Measurements from ENCODE around the gene SCN3A. TPM values are rescaled to one million over a fixed set of nuclear protein-coding genes. Genes with fewer than 3 reads are reported as not detected.

Gene SCN3A
- total and polyA plus RNA-seq, 9 of the 15 experiments (the other 6 are each of a cell fraction or from before 2014, with no cell fraction given) = not detected

DNA sequence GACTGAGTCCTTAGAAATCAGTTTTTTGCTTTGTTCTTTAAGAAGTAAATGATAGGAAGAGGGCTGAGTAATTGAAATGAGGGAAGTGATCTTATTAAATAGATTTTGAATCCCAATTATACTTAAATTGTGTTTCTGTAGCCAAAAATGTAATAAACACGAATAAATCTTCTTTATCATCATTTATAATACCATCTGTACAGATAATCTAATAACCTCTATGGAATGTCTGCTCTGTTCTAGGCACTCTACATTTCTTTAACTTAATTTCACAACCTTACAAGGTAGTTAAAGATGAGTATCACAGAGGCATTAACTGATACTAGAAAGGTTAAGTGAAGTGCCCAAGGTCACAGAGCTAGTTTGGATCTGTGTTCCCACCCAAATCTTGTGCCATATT, 21.1 kb upstream of the SCN3A start:
- WGBS (ENCODE audit: insufficient coverage, low coverage, missing lambda C conversion rate) = 0% methylated on average over 1 of the region's 1 CpG
- H3K4me1 ChIP-seq (replicated peaks in 1 of 2; ENCODE audit: control insufficient read depth in 2 of 2, insufficient read depth in 2 of 2, low read length in 2 of 2) = no peaks in the 10 kb centered on the region
- no peaks in the 10 kb centered on the region for H3K27me3 ChIP-seq (ENCODE audit: control insufficient read depth in 2 of 2, insufficient read depth in 2 of 2, low read length in 2 of 2)
- ChIA-PET CTCF (ENCODE audit: low intra/inter-chr PET ratio) (no interaction called here), POLR2A (no interaction called here)
- ATAC-seq (no peak), FAIRE-seq (no peak), DNase-seq (ENCODE audit: extremely low read depth in 1 of 4, low spot score in 3 of 4) (no peak)
- intact Hi-C loops (cut with micrococcal nuclease) (no loop called here), in situ Hi-C loops (cut with MboI) (no loop called here)
- TF ChIP-seq MBD2 (IDR thresholded peaks at IDR 0.05; ENCODE audit: borderline replicate concordance, low read depth) = no peak
- TF ChIP-seq MXI1 (IDR thresholded peaks at IDR 0.05; ENCODE audit: low read depth, low read length) = no peak
- no peak for TF ChIP-seq JUNB (CRISPR knock-in tag; conservative IDR thresholded peaks at IDR 0.05)
- no peak for TF ChIP-seq PPARD (CRISPR knock-in tag; IDR thresholded peaks at IDR 0.05)
- no peak for TF ChIP-seq ZNF143 (CRISPR knock-in tag; IDR thresholded peaks at IDR 0.05)
- TF ChIP-seq MTA2 (IDR thresholded peaks at IDR 0.05; ENCODE audit: low read depth) = no peak
- TF ChIP-seq, protein P1, sequence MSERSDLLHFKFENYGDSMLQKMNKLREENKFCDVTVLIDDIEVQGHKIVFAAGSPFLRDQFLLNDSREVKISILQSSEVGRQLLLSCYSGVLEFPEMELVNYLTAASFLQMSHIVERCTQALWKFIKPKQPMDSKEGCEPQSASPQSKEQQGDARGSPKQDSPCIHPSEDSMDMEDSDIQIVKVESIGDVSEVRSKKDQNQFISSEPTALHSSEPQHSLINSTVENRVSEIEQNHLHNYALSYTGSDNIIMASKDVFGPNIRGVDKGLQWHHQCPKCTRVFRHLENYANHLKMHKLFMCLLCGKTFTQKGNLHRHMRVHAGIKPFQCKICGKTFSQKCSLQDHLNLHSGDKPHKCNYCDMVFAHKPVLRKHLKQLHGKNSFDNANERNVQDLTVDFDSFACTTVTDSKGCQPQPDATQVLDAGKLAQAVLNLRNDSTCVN (CRISPR knock-in tag; IDR thresholded peaks at IDR 0.05) = no peak
- no peak for TF ChIP-seq ZSCAN29 (IDR thresholded peaks at IDR 0.05)
- TF ChIP-seq SIN3B (IDR thresholded peaks at IDR 0.05; ENCODE audit: low read depth) = no peak
- no peak for TF ChIP-seq ZNF263 (CRISPR knock-in tag; IDR thresholded peaks at IDR 0.05; ENCODE audit: borderline replicate concordance)
- no peak for TF ChIP-seq HNRNPL (IDR thresholded peaks at IDR 0.05; ENCODE audit: low read depth, low read length)
- no peak for TF ChIP-seq ZNF644 (tag; IDR thresholded peaks at IDR 0.05; ENCODE audit: low read depth)
- TF ChIP-seq, protein P2, sequence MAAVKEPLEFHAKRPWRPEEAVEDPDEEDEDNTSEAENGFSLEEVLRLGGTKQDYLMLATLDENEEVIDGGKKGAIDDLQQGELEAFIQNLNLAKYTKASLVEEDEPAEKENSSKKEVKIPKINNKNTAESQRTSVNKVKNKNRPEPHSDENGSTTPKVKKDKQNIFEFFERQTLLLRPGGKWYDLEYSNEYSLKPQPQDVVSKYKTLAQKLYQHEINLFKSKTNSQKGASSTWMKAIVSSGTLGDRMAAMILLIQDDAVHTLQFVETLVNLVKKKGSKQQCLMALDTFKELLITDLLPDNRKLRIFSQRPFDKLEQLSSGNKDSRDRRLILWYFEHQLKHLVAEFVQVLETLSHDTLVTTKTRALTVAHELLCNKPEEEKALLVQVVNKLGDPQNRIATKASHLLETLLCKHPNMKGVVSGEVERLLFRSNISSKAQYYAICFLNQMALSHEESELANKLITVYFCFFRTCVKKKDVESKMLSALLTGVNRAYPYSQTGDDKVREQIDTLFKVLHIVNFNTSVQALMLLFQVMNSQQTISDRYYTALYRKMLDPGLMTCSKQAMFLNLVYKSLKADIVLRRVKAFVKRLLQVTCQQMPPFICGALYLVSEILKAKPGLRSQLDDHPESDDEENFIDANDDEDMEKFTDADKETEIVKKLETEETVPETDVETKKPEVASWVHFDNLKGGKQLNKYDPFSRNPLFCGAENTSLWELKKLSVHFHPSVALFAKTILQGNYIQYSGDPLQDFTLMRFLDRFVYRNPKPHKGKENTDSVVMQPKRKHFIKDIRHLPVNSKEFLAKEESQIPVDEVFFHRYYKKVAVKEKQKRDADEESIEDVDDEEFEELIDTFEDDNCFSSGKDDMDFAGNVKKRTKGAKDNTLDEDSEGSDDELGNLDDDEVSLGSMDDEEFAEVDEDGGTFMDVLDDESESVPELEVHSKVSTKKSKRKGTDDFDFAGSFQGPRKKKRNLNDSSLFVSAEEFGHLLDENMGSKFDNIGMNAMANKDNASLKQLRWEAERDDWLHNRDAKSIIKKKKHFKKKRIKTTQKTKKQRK (IDR thresholded peaks at IDR 0.05; ENCODE audit: borderline replicate concordance, low read depth, low read length) = no peak
- TF ChIP-seq, protein P3, sequence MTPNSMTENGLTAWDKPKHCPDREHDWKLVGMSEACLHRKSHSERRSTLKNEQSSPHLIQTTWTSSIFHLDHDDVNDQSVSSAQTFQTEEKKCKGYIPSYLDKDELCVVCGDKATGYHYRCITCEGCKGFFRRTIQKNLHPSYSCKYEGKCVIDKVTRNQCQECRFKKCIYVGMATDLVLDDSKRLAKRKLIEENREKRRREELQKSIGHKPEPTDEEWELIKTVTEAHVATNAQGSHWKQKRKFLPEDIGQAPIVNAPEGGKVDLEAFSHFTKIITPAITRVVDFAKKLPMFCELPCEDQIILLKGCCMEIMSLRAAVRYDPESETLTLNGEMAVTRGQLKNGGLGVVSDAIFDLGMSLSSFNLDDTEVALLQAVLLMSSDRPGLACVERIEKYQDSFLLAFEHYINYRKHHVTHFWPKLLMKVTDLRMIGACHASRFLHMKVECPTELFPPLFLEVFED (CRISPR knock-in tag; conservative IDR thresholded peaks at IDR 0.05) = no peak
- no peaks in the 10 kb centered on the region for H3K36me3 ChIP-seq (ENCODE audit: control insufficient read depth, insufficient read depth, low read length)
- H2AFZ ChIP-seq (ENCODE audit: low read depth, low read length) = no peak overlapping the region
- BruUV-seq (replicated peaks) = no TSS peak
- H3K9me1 ChIP-seq (ENCODE audit: control insufficient read depth, insufficient read depth, low read length) = no peaks in the 10 kb centered on the region
- no peak overlapping the region for H3K4me3 ChIP-seq
- H4K20me1 ChIP-seq (replicated peaks; ENCODE audit: control insufficient read depth, insufficient read depth, low read length) = no peaks in the 10 kb centered on the region
- no peaks in the 10 kb centered on the region for H3K79me2 ChIP-seq (ENCODE audit: control insufficient read depth, insufficient read depth, low read length)
- H3K4me2 ChIP-seq (ENCODE audit: insufficient read depth, low read length) = no peak overlapping the region
- H3K27ac ChIP-seq (ENCODE audit: extremely low read depth, low read depth, low read length) = no peak overlapping the region
- no peaks in the 10 kb centered on the region for H3K9me3 ChIP-seq (replicated peaks; ENCODE audit: control insufficient read depth, insufficient read depth, low read depth, low read length)
- no peak overlapping the region for H3K9ac ChIP-seq (ENCODE audit: insufficient read depth in 1 of 2, low read depth in 2 of 2, low read length in 2 of 2)
